H1 (cell line): ENCODE data around the gene COA1. TPM values are rescaled to one million over a fixed set of nuclear protein-coding genes. Genes with fewer than 3 reads are reported as not detected.
A peak's percentile ranks its signal among the peaks of the same experiment; 100 is the strongest.

ENCODE experiments used
- CTCF ChIA-PET: fragments of 300-600 bp; sonication (Branson Sonifier 250); formaldehyde crosslinking; loops from one replicate; lab custom pipeline; 2021; ENCODE audit not compliant: partially characterized antibody; lab: Charles Lee
- POLR2A ChIA-PET: fragments of 300-600 bp; sonication (Branson Sonifier 250); formaldehyde crosslinking; loops from one replicate; lab custom pipeline; 2021; ENCODE audit warnings: inconsistent platforms; ENCODE audit not compliant: partially characterized antibody; lab: Charles Lee
- DNase-seq, 2 experiments: peaks; one replicate each; pipeline versions ENCODE4 v3.0.0 to v3.0.0-alpha.2; 2010 to 2022; ENCODE audit warnings: low spot score in 2 of 2, low read depth in 1 of 2, mixed read lengths in 1 of 2
- FAIRE-seq: peaks from 2 replicates; lab custom pipeline; 2011; peaks lifted over from hg19 to GRCh38; lab: Jason Lieb, UNC
- H2AFZ ChIP-seq: 2 replicates; pipeline ENCODE4 v1.8.1; 2012; ENCODE audit warnings: low read length, inconsistent platforms
- H2AK5ac ChIP-seq: 2 replicates; pipeline ENCODE4 v1.6.1; 2013; ENCODE audit warnings: low read depth, low read length
- H2BK120ac ChIP-seq: replicated peaks from 2 replicates; pipeline ENCODE3; 2013; ENCODE audit warnings: low read depth, low read length, inconsistent platforms
- H2BK12ac ChIP-seq: 2 replicates; pipeline ENCODE4 v1.6.1; 2013; ENCODE audit warnings: low read depth, low read length
- H2BK15ac ChIP-seq: 2 replicates; pipeline ENCODE4 v1.6.1; 2013; ENCODE audit warnings: low read length
- H2BK20ac ChIP-seq: 2 replicates; pipeline ENCODE4 v1.6.1; 2013; ENCODE audit warnings: low read length
- H2BK5ac ChIP-seq: 2 replicates; pipeline ENCODE4 v1.6.1; 2013; ENCODE audit warnings: low read depth, low read length
- H3K14ac ChIP-seq: 2 replicates; pipeline ENCODE4 v1.6.1; 2013; ENCODE audit warnings: inconsistent platforms; ENCODE audit not compliant: insufficient read length
- H3K18ac ChIP-seq: 2 replicates; pipeline ENCODE4 v1.6.1; 2013; ENCODE audit warnings: low read length; ENCODE audit errors: extremely low read depth
- H3K23ac ChIP-seq: 2 replicates; pipeline ENCODE4 v1.6.1; 2013; ENCODE audit warnings: inconsistent platforms; ENCODE audit not compliant: insufficient read length
- H3K23me2 ChIP-seq: 2 replicates; pipeline ENCODE4 v1.6.1; 2013; ENCODE audit warnings: low read depth, low read length
- H3K27ac ChIP-seq: 2 replicates; pipeline ENCODE4 v1.6.1; 2011; ENCODE audit warnings: low read depth, low read length, inconsistent platforms
- H3K27me3 ChIP-seq, 4 experiments: replicated peaks in 1 of 4; 1 replicate in 1 of 4; 2 replicates in 3 of 4; pipeline versions ENCODE4 v1.6.1 to v1.8.1; 2011 to 2013; ENCODE audit warnings: low read length in 3 of 4, mild to moderate bottlenecking in 3 of 4, inconsistent platforms in 2 of 4, mixed read lengths in 2 of 4, moderate library complexity in 1 of 4; ENCODE audit not compliant: control insufficient read depth in 3 of 4, insufficient read depth in 3 of 4; ENCODE audit errors: extremely low read depth in 1 of 4
- H3K36me3 ChIP-seq, 4 experiments: 2 replicates each; pipeline versions ENCODE4 v1.6.1 to v1.8.1; 2011 to 2013; ENCODE audit warnings: mild to moderate bottlenecking in 4 of 4, low read length in 3 of 4, moderate library complexity in 2 of 4, control low read depth in 1 of 4, inconsistent platforms in 1 of 4; ENCODE audit not compliant: insufficient read depth in 4 of 4, control insufficient read depth in 2 of 4
- H3K4ac ChIP-seq: replicated peaks from 2 replicates; pipeline ENCODE3; 2013; ENCODE audit warnings: low read length, low read depth, mixed read lengths, inconsistent platforms; ENCODE audit not compliant: insufficient read length
- H3K4me1 ChIP-seq, 4 experiments: replicated peaks in 1 of 4; 1 replicate in 1 of 4; 2 replicates in 3 of 4; pipeline versions ENCODE4 v1.6.1 to v1.8.1; 2011 to 2013; ENCODE audit warnings: low read length in 3 of 4, inconsistent platforms in 2 of 4, mixed read lengths in 1 of 4; ENCODE audit not compliant: insufficient read depth in 4 of 4, control insufficient read depth in 3 of 4
- H3K4me2 ChIP-seq, 2 experiments: 2 replicates each; pipeline versions ENCODE4 v1.6.1 to v1.8.1; 2011 to 2013; ENCODE audit warnings: low read depth in 2 of 2, low read length in 2 of 2, control low read depth in 1 of 2, inconsistent platforms in 1 of 2, mild to moderate bottlenecking in 1 of 2; ENCODE audit not compliant: insufficient read depth in 1 of 2
- H3K4me3 ChIP-seq, 4 experiments: fragments of 200-600, 300-600 bp in 1 of 4; sonication (generic), shearing (Covaris generic), sonication (Bioruptor Twin) in 1 of 4; 2 replicates each; pipeline versions ENCODE4 v1.5.1 to v1.8.1; 2011 to 2016; ENCODE audit warnings: low read length in 4 of 4, low read depth in 3 of 4, control low read depth in 2 of 4, inconsistent platforms in 2 of 4, mild to moderate bottlenecking in 2 of 4, mixed read lengths in 1 of 4, moderate library complexity in 1 of 4; ENCODE audit not compliant: insufficient read depth in 2 of 4; ENCODE audit errors: extremely low read depth in 1 of 4
- H3K56ac ChIP-seq: replicated peaks from 2 replicates; pipeline ENCODE3; 2013; ENCODE audit warnings: low read depth, mild to moderate bottlenecking, mixed read lengths, low read length, inconsistent platforms; ENCODE audit not compliant: insufficient read length
- H3K79me1 ChIP-seq: 2 replicates; pipeline ENCODE4 v1.6.1; 2013; ENCODE audit warnings: low read depth, low read length, control low read depth
- H3K79me2 ChIP-seq, 2 experiments: 2 replicates each; pipeline versions ENCODE4 v1.6.1 to v1.8.1; 2012 to 2013; ENCODE audit warnings: low read length in 2 of 2, mild to moderate bottlenecking in 2 of 2, inconsistent platforms in 1 of 2; ENCODE audit not compliant: insufficient read depth in 2 of 2, control insufficient read depth in 1 of 2
- H3K9ac ChIP-seq, 4 experiments: replicated peaks in 1 of 4; 1 replicate in 1 of 4; 2 replicates in 3 of 4; pipeline versions ENCODE4 v1.6.1 to v1.8.1; 2011 to 2013; ENCODE audit warnings: low read depth in 3 of 4, low read length in 3 of 4, control low read depth in 2 of 4, mild to moderate bottlenecking in 2 of 4, moderate library complexity in 2 of 4, inconsistent platforms in 1 of 4; ENCODE audit errors: extremely low read depth in 1 of 4
- H3K9me3 ChIP-seq, 2 experiments: 2 replicates each; pipeline versions ENCODE4 v1.6.1 to v1.8.1; 2012 to 2013; ENCODE audit warnings: mild to moderate bottlenecking in 2 of 2, moderate library complexity in 2 of 2, control low read depth in 1 of 2, inconsistent platforms in 1 of 2, low read depth in 1 of 2, low read length in 1 of 2, mixed read lengths in 1 of 2; ENCODE audit not compliant: insufficient read depth in 2 of 2
- H4K20me1 ChIP-seq, 2 experiments: replicated peaks in 1 of 2; 2 replicates each; pipeline versions ENCODE3 to v1.8.1; 2011 to 2013; ENCODE audit warnings: inconsistent platforms in 2 of 2, low read length in 2 of 2, mild to moderate bottlenecking in 1 of 2; ENCODE audit not compliant: insufficient read depth in 2 of 2, control insufficient read depth in 1 of 2
- H4K5ac ChIP-seq: 2 replicates; pipeline ENCODE4 v1.6.1; 2013; ENCODE audit warnings: low read length, low read depth, mixed read lengths, inconsistent platforms; ENCODE audit not compliant: insufficient read length
- H4K8ac ChIP-seq: 2 replicates; pipeline ENCODE4 v1.8.0; 2013; ENCODE audit warnings: mild to moderate bottlenecking, moderate library complexity, low read length, inconsistent platforms; ENCODE audit not compliant: insufficient read depth; ENCODE audit errors: extremely low read depth
- H4K91ac ChIP-seq: replicated peaks from 2 replicates; pipeline ENCODE3; 2013; ENCODE audit warnings: low read length, mixed read lengths, inconsistent platforms; ENCODE audit not compliant: insufficient read length
- CEBPB ChIP-seq: IDR thresholded peaks from 2 replicates; pipeline ENCODE4 v1.6.1; 2012; ENCODE audit warnings: low read depth, low read length
- POLR2A ChIP-seq, 2 experiments: IDR thresholded peaks; 1 replicate in 1 of 2; 2 replicates in 1 of 2; pipeline ENCODE4 v1.6.1; 2011; ENCODE audit warnings: low read depth in 2 of 2, low read length in 2 of 2, mild to moderate bottlenecking in 2 of 2; ENCODE audit errors: control extremely low read depth in 1 of 2
- WGBS, 2 experiments: shearing (Covaris generic) in 1 of 2; methylation state at CpG; one replicate each; pipeline versions ENCODE4 v1.1.6 to v1.1.7; 2013 to 2015; ENCODE audit warnings: low lambda C conversion rate in 2 of 2, mixed read lengths in 2 of 2, inconsistent platforms in 1 of 2, low coverage in 1 of 2, missing lambda C conversion rate in 1 of 2; ENCODE audit not compliant: insufficient replicate concordance in 2 of 2, insufficient coverage in 1 of 2, insufficient read length in 1 of 2; ENCODE audit errors: extremely low coverage in 1 of 2, missing lambda C conversion rate in 1 of 2; 5-methylcytosine and 5-hydroxymethylcytosine counted together
- polyA plus RNA-seq, 7 experiments: library from polyadenylated mRNA; depleted of rRNA in 3 of 7; stranded (reverse) in 5 of 7; unstranded in 2 of 7; fragments of >200 nt in 5 of 7; fragments of 200-250 nt in 2 of 7; gene quantifications; 1 replicate in 5 of 7; 2 replicates in 1 of 7; 4 replicates in 1 of 7; pipeline versions ENCODE4 v1.2.1 to v1.2.3, GENCODE V29; 2011 to 2013; ENCODE audit warnings: missing spikeins in 2 of 7, mixed read lengths in 2 of 7
- total RNA-seq: library from RNA; stranded (reverse); fragmentation: NEBNext Ultra II Directional; extraction: Animal tissue kit (Norgen Biotek cat#: 25700); gene quantifications from 2 replicates; pipeline ENCODE4 v1.2.1, GENCODE V29; 2021

The COA1 gene
- total and polyA plus RNA-seq, 2 of the 8 experiments (the other 6 are each of a cell fraction or from before 2014, with no cell fraction given): 98.6 to 143 TPM

DNA sequence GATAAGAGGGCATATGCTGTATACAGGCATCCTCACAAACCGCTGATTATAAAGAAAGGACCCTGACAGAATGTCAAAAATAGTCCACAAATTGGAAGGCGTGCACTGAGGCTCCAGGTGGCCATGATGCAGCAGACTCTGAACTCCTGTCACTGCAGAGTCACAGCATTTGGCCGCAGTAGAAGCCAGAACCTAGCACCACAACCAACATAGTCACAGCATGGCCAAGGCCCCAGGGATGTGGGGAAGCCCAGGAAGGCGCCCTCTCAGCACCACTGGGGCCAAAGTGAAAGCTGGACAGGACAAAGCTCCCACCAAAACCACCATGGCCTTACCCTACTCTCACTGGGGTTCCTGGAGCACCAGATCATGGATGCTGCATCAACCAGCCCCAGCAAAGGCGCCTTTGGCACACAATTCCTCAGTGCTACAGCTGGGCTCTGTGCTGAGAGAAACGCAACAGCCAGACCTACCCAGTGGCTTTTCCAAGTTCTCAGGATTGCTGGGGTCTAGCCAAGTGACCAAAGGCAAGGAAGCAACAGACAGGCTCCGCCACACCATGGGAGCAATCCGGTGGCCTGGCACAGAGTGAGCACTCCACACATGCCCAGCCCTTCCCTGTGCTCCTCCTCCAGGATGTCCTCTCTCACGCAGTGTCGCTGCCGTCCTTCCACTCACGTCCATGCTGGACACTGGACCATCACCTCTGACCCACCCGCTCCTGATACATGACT, 86.3 kb downstream of the COA1 start:
- ChIA-PET CTCF (no interaction called here), POLR2A (no interaction called here)
- H3K14ac ChIP-seq: no peak overlapping the region
- no peak overlapping the region for H3K18ac ChIP-seq
- peaks cover 0 to 62% (median 24%) of the 10 kb centered on the region in 4 experiments; a peak in 7 of 8 replicates for H3K36me3 ChIP-seq
- no peaks in the 10 kb centered on the region for H3K9me3 ChIP-seq
- no peak overlapping the region for H4K8ac ChIP-seq
- H2BK20ac ChIP-seq: no peak overlapping the region
- TF ChIP-seq CEBPB (no peak), POLR2A (IDR thresholded peaks at IDR 0.05; ENCODE audit: control extremely low read depth in 1 of 2, low read depth in 2 of 2, low read length in 2 of 2) (peak in 1 of 2 experiments; percentile 28; a peak in 1 of 3 replicates)
- no peaks in the 10 kb centered on the region for H3K79me2 ChIP-seq
- H3K4me1 ChIP-seq: peaks cover 9 to 17% (median 12%) of the 10 kb centered on the region in 4 experiments
- no peak overlapping the region for H2AK5ac ChIP-seq
- H4K20me1 ChIP-seq: no peaks in the 10 kb centered on the region
- no peak overlapping the region for H2BK120ac ChIP-seq
- no peak overlapping the region for H3K9ac ChIP-seq
- no peak overlapping the region for H2AFZ ChIP-seq
- no peaks in the 10 kb centered on the region for H3K27me3 ChIP-seq
- no peak overlapping the region for H3K4me3 ChIP-seq
- H2BK5ac ChIP-seq: peak overlapping the region; percentile 44; the same call in 1 of the 2 replicates
- no peak for FAIRE-seq
- H2BK15ac ChIP-seq: no peak overlapping the region
- no peak for DNase-seq
- H2BK12ac ChIP-seq: no peak overlapping the region
- 88% methylated on average over 13 of the region's 13 CpGs; no CpG with 5 or more reads in 1 of the 2 experiments for WGBS, 2 experiments
- H3K23me2 ChIP-seq: no peaks in the 10 kb centered on the region; the same call in 1 of the 2 replicates
- H3K23ac ChIP-seq: no peak overlapping the region
- no peak overlapping the region for H4K91ac ChIP-seq
- H3K4me2 ChIP-seq: no peak overlapping the region
- no peak overlapping the region for H3K4ac ChIP-seq
- H3K27ac ChIP-seq: no peak overlapping the region
- H4K5ac ChIP-seq: no peak overlapping the region
- H3K56ac ChIP-seq: no peak overlapping the region
- peaks cover 8% of the 10 kb centered on the region for H3K79me1 ChIP-seq
